ENCODE results near the gene SF3B2. TPM values are rescaled to one million over a fixed set of nuclear protein-coding genes. Genes with fewer than 3 reads are reported as not detected.

SF3B2 gene
- 162 to 202 TPM (median 169 TPM) in 5 replicates for total RNA-seq (2022; extraction: Qiagen RNA extraction)

GRCh38 chr11:66051766-66052663 is at the start of gene SF3B2:
Gene SF3B2, plus strand, starts transcription at chr11:66052364. Its CDS starts 21 bp downstream, at chr11:66052385.

GRCh38 chr11:66011785-66012303 is 40.3 kb upstream of the SF3B2 start, which contains the start of gene CST6:
Gene CST6, plus strand, starts transcription at chr11:66012008. Its CDS starts 37 bp downstream, at chr11:66012045.

GRCh38 chr11:66026017-66026529 is 26.1 kb upstream of the SF3B2 start, which contains the start of gene CATSPER1:
Gene CATSPER1, minus strand, starts transcription at chr11:66026479. Its CDS starts 100 bp downstream, at chr11:66026379.

GRCh38 chr11:66048547-66049323 is 3.4 kb upstream of the SF3B2 start, which contains the start of gene GAL3ST3:
Gene GAL3ST3, minus strand, starts transcription at chr11:66049161. Its CDS starts 3,746 bp downstream, at chr11:66045415.

GRCh38 chr11:66069715-66070603 is 17.8 kb downstream of the SF3B2 start, which contains the start of gene PACS1:
Gene PACS1, plus strand, starts transcription at chr11:66070272. Its CDS starts 215 bp downstream, at chr11:66070487.

Other genes starting within 250 kb of the SF3B2 start
- 0.06 to 0.11 TPM (median 0.08 TPM) in 3 of 5 replicates, not detected in the others for gene SNX32, start 218.4 kb upstream of the SF3B2 start, total RNA-seq (2022; extraction: Qiagen RNA extraction)
- 1,998 to 2,345 TPM (median 2,265 TPM) in 5 replicates for gene CFL1, start 194.2 kb upstream of the SF3B2 start, total RNA-seq (2022; extraction: Qiagen RNA extraction)
- 24.8 to 34.3 TPM (median 33.8 TPM) in 5 replicates for gene MUS81, start 191.9 kb upstream of the SF3B2 start, total RNA-seq (2022; extraction: Qiagen RNA extraction)
- gene EFEMP2, start 179.6 kb upstream of the SF3B2 start, total RNA-seq (2022; extraction: Qiagen RNA extraction): 0.78 to 1.3 TPM (median 0.94 TPM) in 5 replicates
- gene CTSW, start 172.5 kb upstream of the SF3B2 start, total RNA-seq (2022; extraction: Qiagen RNA extraction): 0.06 to 0.13 TPM (median 0.09 TPM) in 3 of 5 replicates, not detected in the others
- 70.0 to 85.8 TPM (median 82.0 TPM) in 5 replicates for gene FIBP, start 163.9 kb upstream of the SF3B2 start, total RNA-seq (2022; extraction: Qiagen RNA extraction)
- gene CCDC85B, start 161.7 kb upstream of the SF3B2 start, total RNA-seq (2022; extraction: Qiagen RNA extraction): 18.2 to 42.2 TPM (median 39.0 TPM) in 5 replicates
- 97.6 to 169 TPM (median 123 TPM) in 5 replicates for gene FOSL1, start 152.0 kb upstream of the SF3B2 start, total RNA-seq (2022; extraction: Qiagen RNA extraction)
- 36.2 to 49.2 TPM (median 42.8 TPM) in 5 replicates for gene C11orf68, start 133.3 kb upstream of the SF3B2 start, total RNA-seq (2022; extraction: Qiagen RNA extraction)
- gene DRAP1, start 132.9 kb upstream of the SF3B2 start, total RNA-seq (2022; extraction: Qiagen RNA extraction): 154 to 246 TPM (median 196 TPM) in 5 replicates
- not detected in 5 replicates for gene TSGA10IP, start 106.9 kb upstream of the SF3B2 start, total RNA-seq (2022; extraction: Qiagen RNA extraction)
- 43.5 to 63.3 TPM (median 54.0 TPM) in 5 replicates for gene SART1, start 90.6 kb upstream of the SF3B2 start, total RNA-seq (2022; extraction: Qiagen RNA extraction)
- 36.3 to 54.2 TPM (median 37.8 TPM) in 5 replicates for gene EIF1AD, start 50.2 kb upstream of the SF3B2 start, total RNA-seq (2022; extraction: Qiagen RNA extraction)
- 350 to 491 TPM (median 479 TPM) in 5 replicates for gene BANF1, start 49.9 kb upstream of the SF3B2 start, total RNA-seq (2022; extraction: Qiagen RNA extraction)
- not detected in 5 replicates for gene CST6, start 40.4 kb upstream of the SF3B2 start, total RNA-seq (2022; extraction: Qiagen RNA extraction)
- 0.98 to 1.4 TPM (median 1.3 TPM) in 5 replicates for gene CATSPER1, start 25.9 kb upstream of the SF3B2 start, total RNA-seq (2022; extraction: Qiagen RNA extraction)
- gene GAL3ST3, start 3.2 kb upstream of the SF3B2 start, total RNA-seq (2022; extraction: Qiagen RNA extraction): not detected in 5 replicates
- 57.6 to 92.8 TPM (median 81.4 TPM) in 5 replicates for gene PACS1, start 17.9 kb downstream of the SF3B2 start, total RNA-seq (2022; extraction: Qiagen RNA extraction)
- 41.0 to 47.0 TPM (median 43.4 TPM) in 5 replicates for gene KLC2, start 205.3 kb downstream of the SF3B2 start, total RNA-seq (2022; extraction: Qiagen RNA extraction)
- 132 to 146 TPM (median 141 TPM) in 5 replicates for gene RAB1B, start 216.3 kb downstream of the SF3B2 start, total RNA-seq (2022; extraction: Qiagen RNA extraction)
- gene CNIH2, start 225.8 kb downstream of the SF3B2 start, total RNA-seq (2022; extraction: Qiagen RNA extraction): 2.0 to 2.9 TPM (median 2.6 TPM) in 5 replicates
- gene YIF1A, start 236.8 kb downstream of the SF3B2 start, total RNA-seq (2022; extraction: Qiagen RNA extraction): 95.5 to 124 TPM (median 116 TPM) in 5 replicates
- gene TMEM151A, start 239.5 kb downstream of the SF3B2 start, total RNA-seq (2022; extraction: Qiagen RNA extraction): 2.4 to 3.9 TPM (median 3.5 TPM) in 5 replicates